Glomerular visceral epithelial cell (primary cell): Measurements from ENCODE around the gene OBSCN.
A peak's percentile ranks its signal among the peaks of the same experiment; 100 is the strongest.

Source experiments
- DNase-seq: peaks from one replicate; pipeline ENCODE4 v3.0.0-alpha.2; 2016; ENCODE audit errors: extremely low spot score

Gene OBSCN

GRCh38 chr1:228207851-228208821 is at the start of gene OBSCN:
Gene OBSCN, plus strand, starts transcription at chr1:228208044. Its CDS starts 3,740 bp downstream, at chr1:228211784.
- DNase-seq, result no peak

- no peak for DNase-seq
Measured at GRCh38 chr1:228158151-228159007, 49.5 kb upstream of the OBSCN start.

- no peak for DNase-seq
Measured at GRCh38 chr1:228159008-228159665, 48.7 kb upstream of the OBSCN start.

- DNase-seq, result no peak
Measured at GRCh38 chr1:228160201-228160761, 47.6 kb upstream of the OBSCN start.

- no peak for DNase-seq
Measured at GRCh38 chr1:228161362-228161761, 46.5 kb upstream of the OBSCN start.

GRCh38 chr1:228161866-228162265 is 46.0 kb upstream of the OBSCN start:
- no peak for DNase-seq

GRCh38 chr1:228162286-228163006 is 45.4 kb upstream of the OBSCN start:
- no peak for DNase-seq

GRCh38 chr1:228163007-228163753 is 44.7 kb upstream of the OBSCN start:
- no peak for DNase-seq

GRCh38 chr1:228163776-228164519 is 43.9 kb upstream of the OBSCN start:
- DNase-seq, result no peak

- no peak for DNase-seq
Measured at GRCh38 chr1:228164561-228165371, 43.1 kb upstream of the OBSCN start.

GRCh38 chr1:228165372-228166169 is 42.3 kb upstream of the OBSCN start, which contains the start of gene IBA57:
Gene IBA57, plus strand, starts transcription at chr1:228165804. Its CDS starts 13 bp downstream, at chr1:228165817.
- peak; percentile 99 for DNase-seq

GRCh38 chr1:228166170-228166936 is 41.5 kb upstream of the OBSCN start:
- DNase-seq, result peak; percentile 56

GRCh38 chr1:228168563-228169270 is 39.1 kb upstream of the OBSCN start:
- no peak for DNase-seq

- no peak for DNase-seq
Measured at GRCh38 chr1:228169345-228169744, 38.5 kb upstream of the OBSCN start.

GRCh38 chr1:228170666-228171065 is 37.2 kb upstream of the OBSCN start:
- DNase-seq, result no peak

GRCh38 chr1:228171221-228171891 is 36.5 kb upstream of the OBSCN start:
- DNase-seq, result no peak
